Endothelial cell of umbilical vein (primary cell): Measurements from ENCODE around the gene INPP4B.

Source experiments
- EZH2 ChIP-seq: IDR thresholded peaks from 2 replicates; pipeline ENCODE4 v1.6.1; 2012; ENCODE audit warnings: borderline replicate concordance, low read depth, mild to moderate bottlenecking, moderate library complexity, low read length, inconsistent platforms; ENCODE audit not compliant: severe bottlenecking
- FOS ChIP-seq: IDR thresholded peaks from 2 replicates; pipeline ENCODE4 v1.6.1; 2011; ENCODE audit warnings: mild to moderate bottlenecking, low read length, moderate library complexity, borderline replicate concordance; ENCODE audit not compliant: insufficient read depth
- JUN ChIP-seq: IDR thresholded peaks from 2 replicates; pipeline ENCODE4 v1.6.1; 2011; ENCODE audit warnings: borderline replicate concordance, low read depth; ENCODE audit not compliant: insufficient read length, insufficient read depth
- MYC ChIP-seq: IDR thresholded peaks from one replicate; pipeline ENCODE4 v1.6.1; 2011; ENCODE audit warnings: mild to moderate bottlenecking, low read depth, low read length
- POLR2A ChIP-seq: IDR thresholded peaks from 2 replicates; pipeline ENCODE4 v1.6.1; 2012; ENCODE audit warnings: low read depth, mild to moderate bottlenecking, control low read depth, low read length
- POLR2AphosphoS5 ChIP-seq: IDR thresholded peaks from 2 replicates; pipeline ENCODE4 v1.6.1; 2012; ENCODE audit warnings: low read depth, mild to moderate bottlenecking, control low read depth, low read length, moderate library complexity; ENCODE audit not compliant: insufficient read depth
- TF ChIP-seq, protein P1 (sequence below), 2 donors: IDR thresholded peaks; 1 replicate in 1 of 2; 2 replicates in 1 of 2; pipeline ENCODE4 v1.5.1; 2011; ENCODE audit warnings: low read length in 2 of 2, mild to moderate bottlenecking in 2 of 2, moderate library complexity in 2 of 2, control low read depth in 1 of 2, inconsistent platforms in 1 of 2, low read depth in 1 of 2; ENCODE audit not compliant: insufficient read depth in 1 of 2; ENCODE audit errors: extremely low read depth in 1 of 2
- TF ChIP-seq, protein P2 (sequence below): IDR thresholded peaks from 2 replicates; pipeline ENCODE4 v1.6.1; 2011; ENCODE audit not compliant: insufficient read depth, insufficient read length

DNA sequence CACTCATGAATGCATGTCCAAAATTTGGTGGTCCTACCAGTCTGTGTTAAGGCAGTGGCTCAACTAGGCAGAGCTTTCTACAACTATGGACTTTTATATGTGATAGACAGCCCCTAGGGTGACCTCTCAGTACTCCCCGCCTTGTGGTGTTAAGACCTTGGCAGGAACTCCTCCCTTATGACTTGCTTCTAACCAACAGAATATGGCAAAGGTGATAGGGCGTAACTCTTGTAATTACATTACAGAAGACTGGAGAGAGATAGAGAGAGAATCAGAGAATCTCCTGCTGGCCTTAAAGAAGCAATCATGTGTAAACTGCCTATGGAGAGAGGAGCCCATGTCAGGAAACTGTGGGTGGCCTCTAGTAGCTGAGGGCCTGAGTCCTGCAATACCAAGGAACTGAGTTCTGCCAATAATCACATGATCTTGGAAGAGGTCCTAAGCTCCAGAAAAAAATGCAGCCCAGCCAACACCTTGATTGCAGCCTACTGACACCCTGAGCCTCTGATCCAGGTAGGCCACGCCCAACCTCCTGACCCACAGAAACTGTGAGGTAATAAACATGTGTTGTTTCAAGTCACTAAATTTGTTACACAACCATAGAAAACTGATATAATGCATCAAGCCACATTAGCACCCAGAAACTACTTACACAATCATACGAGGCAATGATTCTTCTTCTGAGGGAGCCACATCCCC, 68.9 kb downstream of the INPP4B start:
- TF ChIP-seq POLR2A (no peak), POLR2AphosphoS5 (no peak), EZH2 (no peak), MYC (no peak), JUN (no peak), FOS (no peak)
- TF ChIP-seq, protein P1, sequence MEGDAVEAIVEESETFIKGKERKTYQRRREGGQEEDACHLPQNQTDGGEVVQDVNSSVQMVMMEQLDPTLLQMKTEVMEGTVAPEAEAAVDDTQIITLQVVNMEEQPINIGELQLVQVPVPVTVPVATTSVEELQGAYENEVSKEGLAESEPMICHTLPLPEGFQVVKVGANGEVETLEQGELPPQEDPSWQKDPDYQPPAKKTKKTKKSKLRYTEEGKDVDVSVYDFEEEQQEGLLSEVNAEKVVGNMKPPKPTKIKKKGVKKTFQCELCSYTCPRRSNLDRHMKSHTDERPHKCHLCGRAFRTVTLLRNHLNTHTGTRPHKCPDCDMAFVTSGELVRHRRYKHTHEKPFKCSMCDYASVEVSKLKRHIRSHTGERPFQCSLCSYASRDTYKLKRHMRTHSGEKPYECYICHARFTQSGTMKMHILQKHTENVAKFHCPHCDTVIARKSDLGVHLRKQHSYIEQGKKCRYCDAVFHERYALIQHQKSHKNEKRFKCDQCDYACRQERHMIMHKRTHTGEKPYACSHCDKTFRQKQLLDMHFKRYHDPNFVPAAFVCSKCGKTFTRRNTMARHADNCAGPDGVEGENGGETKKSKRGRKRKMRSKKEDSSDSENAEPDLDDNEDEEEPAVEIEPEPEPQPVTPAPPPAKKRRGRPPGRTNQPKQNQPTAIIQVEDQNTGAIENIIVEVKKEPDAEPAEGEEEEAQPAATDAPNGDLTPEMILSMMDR (IDR thresholded peaks at IDR 0.05; ENCODE audit: extremely low read depth in 1 of 2, insufficient read depth in 1 of 2, low read depth in 1 of 2, low read length in 2 of 2) = no peak
- TF ChIP-seq, protein P2, sequence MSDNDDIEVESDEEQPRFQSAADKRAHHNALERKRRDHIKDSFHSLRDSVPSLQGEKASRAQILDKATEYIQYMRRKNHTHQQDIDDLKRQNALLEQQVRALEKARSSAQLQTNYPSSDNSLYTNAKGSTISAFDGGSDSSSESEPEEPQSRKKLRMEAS = no peak
